ENCODE measurements around the gene KSR1. TPM values are rescaled to one million over a fixed set of nuclear protein-coding genes. Genes with fewer than 3 reads are reported as not detected.

KSR1 gene
- total and polyA plus RNA-seq, 2 of the 8 experiments (the other 6 are each of a cell fraction or from before 2014, with no cell fraction given) = 14.1 to 34.7 TPM

DNA sequence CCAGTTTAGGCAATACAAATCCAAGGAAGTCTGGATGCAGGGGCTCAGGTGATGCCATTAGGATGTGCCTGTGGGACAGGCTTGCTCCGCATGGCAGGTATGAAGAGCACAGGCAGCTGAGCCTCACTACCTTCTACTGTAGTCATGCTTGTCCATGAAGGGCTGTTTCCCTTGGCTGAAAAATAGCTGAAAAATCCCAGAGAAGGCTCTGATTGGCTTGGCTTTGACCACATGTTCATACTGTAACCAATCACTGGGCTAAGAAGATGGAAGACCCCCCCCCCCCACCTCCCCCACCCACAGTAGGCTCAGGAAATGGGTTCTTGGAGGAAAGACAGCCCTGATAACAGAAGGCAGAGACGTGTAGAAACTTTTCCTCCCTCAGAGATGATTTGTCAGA, 108.2 kb downstream of the KSR1 start (continued):
- TF ChIP-seq, protein P1, sequence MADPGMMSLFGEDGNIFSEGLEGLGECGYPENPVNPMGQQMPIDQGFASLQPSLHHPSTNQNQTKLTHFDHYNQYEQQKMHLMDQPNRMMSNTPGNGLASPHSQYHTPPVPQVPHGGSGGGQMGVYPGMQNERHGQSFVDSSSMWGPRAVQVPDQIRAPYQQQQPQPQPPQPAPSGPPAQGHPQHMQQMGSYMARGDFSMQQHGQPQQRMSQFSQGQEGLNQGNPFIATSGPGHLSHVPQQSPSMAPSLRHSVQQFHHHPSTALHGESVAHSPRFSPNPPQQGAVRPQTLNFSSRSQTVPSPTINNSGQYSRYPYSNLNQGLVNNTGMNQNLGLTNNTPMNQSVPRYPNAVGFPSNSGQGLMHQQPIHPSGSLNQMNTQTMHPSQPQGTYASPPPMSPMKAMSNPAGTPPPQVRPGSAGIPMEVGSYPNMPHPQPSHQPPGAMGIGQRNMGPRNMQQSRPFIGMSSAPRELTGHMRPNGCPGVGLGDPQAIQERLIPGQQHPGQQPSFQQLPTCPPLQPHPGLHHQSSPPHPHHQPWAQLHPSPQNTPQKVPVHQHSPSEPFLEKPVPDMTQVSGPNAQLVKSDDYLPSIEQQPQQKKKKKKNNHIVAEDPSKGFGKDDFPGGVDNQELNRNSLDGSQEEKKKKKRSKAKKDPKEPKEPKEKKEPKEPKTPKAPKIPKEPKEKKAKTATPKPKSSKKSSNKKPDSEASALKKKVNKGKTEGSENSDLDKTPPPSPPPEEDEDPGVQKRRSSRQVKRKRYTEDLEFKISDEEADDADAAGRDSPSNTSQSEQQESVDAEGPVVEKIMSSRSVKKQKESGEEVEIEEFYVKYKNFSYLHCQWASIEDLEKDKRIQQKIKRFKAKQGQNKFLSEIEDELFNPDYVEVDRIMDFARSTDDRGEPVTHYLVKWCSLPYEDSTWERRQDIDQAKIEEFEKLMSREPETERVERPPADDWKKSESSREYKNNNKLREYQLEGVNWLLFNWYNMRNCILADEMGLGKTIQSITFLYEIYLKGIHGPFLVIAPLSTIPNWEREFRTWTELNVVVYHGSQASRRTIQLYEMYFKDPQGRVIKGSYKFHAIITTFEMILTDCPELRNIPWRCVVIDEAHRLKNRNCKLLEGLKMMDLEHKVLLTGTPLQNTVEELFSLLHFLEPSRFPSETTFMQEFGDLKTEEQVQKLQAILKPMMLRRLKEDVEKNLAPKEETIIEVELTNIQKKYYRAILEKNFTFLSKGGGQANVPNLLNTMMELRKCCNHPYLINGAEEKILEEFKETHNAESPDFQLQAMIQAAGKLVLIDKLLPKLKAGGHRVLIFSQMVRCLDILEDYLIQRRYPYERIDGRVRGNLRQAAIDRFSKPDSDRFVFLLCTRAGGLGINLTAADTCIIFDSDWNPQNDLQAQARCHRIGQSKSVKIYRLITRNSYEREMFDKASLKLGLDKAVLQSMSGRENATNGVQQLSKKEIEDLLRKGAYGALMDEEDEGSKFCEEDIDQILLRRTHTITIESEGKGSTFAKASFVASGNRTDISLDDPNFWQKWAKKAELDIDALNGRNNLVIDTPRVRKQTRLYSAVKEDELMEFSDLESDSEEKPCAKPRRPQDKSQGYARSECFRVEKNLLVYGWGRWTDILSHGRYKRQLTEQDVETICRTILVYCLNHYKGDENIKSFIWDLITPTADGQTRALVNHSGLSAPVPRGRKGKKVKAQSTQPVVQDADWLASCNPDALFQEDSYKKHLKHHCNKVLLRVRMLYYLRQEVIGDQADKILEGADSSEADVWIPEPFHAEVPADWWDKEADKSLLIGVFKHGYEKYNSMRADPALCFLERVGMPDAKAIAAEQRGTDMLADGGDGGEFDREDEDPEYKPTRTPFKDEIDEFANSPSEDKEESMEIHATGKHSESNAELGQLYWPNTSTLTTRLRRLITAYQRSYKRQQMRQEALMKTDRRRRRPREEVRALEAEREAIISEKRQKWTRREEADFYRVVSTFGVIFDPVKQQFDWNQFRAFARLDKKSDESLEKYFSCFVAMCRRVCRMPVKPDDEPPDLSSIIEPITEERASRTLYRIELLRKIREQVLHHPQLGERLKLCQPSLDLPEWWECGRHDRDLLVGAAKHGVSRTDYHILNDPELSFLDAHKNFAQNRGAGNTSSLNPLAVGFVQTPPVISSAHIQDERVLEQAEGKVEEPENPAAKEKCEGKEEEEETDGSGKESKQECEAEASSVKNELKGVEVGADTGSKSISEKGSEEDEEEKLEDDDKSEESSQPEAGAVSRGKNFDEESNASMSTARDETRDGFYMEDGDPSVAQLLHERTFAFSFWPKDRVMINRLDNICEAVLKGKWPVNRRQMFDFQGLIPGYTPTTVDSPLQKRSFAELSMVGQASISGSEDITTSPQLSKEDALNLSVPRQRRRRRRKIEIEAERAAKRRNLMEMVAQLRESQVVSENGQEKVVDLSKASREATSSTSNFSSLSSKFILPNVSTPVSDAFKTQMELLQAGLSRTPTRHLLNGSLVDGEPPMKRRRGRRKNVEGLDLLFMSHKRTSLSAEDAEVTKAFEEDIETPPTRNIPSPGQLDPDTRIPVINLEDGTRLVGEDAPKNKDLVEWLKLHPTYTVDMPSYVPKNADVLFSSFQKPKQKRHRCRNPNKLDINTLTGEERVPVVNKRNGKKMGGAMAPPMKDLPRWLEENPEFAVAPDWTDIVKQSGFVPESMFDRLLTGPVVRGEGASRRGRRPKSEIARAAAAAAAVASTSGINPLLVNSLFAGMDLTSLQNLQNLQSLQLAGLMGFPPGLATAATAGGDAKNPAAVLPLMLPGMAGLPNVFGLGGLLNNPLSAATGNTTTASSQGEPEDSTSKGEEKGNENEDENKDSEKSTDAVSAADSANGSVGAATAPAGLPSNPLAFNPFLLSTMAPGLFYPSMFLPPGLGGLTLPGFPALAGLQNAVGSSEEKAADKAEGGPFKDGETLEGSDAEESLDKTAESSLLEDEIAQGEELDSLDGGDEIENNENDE (IDR thresholded peaks at IDR 0.05; ENCODE audit: insufficient replicate concordance, low read length) = no peak
- TF ChIP-seq, protein P2, sequence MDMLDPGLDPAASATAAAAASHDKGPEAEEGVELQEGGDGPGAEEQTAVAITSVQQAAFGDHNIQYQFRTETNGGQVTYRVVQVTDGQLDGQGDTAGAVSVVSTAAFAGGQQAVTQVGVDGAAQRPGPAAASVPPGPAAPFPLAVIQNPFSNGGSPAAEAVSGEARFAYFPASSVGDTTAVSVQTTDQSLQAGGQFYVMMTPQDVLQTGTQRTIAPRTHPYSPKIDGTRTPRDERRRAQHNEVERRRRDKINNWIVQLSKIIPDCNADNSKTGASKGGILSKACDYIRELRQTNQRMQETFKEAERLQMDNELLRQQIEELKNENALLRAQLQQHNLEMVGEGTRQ (IDR thresholded peaks at IDR 0.05; ENCODE audit: low read length) = no peak
- TF ChIP-seq BCL11A (IDR thresholded peaks at IDR 0.05; ENCODE audit: low read depth in 2 of 2, low read length in 2 of 2) = no peak
- no peak for TF ChIP-seq SP1 (IDR thresholded peaks at IDR 0.05; ENCODE audit: low read depth, low read length)
- TF ChIP-seq EGR1 (IDR thresholded peaks at IDR 0.05; ENCODE audit: borderline replicate concordance, low read depth, low read length) = no peak
- no peak for TF ChIP-seq POLR2A (IDR thresholded peaks at IDR 0.05; ENCODE audit: control extremely low read depth in 1 of 2, low read depth in 2 of 2, low read length in 2 of 2)
- no peak for TF ChIP-seq BRCA1 (IDR thresholded peaks at IDR 0.05; ENCODE audit: low read depth, low read length)
- TF ChIP-seq RXRA (IDR thresholded peaks at IDR 0.05; ENCODE audit: insufficient read depth, low read depth, low read length) = no peak

All from H1 (cell line).